ENCODE measurements around the gene BAZ2B. TPM values are rescaled to one million over a fixed set of nuclear protein-coding genes. Genes with fewer than 3 reads are reported as not detected.
"Not testable (repeated sequence)": the region's sequence is repeated elsewhere in the genome, so short reads cannot be mapped to it uniquely, and the experiment has no call there.

The BAZ2B gene
- polyA plus RNA-seq, 3 donors from 2014 or later, result 4.6 to 32.2 (median 13.2) TPM

DNA sequence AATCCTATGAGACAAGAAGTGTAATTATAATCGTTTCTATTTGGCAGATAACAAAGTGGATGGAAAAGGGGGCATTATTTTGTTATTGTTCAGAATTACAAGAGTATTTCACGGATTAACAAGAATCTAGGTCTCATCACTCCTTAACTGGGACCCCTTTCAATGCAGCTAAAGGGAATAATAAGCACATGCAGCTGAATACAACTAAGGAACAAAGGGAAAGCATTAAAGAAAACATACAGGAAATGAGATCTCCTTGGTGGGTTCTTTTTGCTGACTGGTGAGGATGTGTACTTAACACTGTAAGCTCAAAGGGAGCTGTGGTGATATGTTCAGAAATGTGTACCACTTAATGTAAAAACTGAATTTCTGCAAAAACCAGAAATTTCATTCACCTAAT lies 189.3 kb downstream of the BAZ2B start:
- no peak for DNase-seq
- Mint-ChIP-seq H3K27me3 (ENCODE audit: low read depth in 3 of 3) (peaks cover 0 to 1% (median 0%) of the 10 kb centered on the region in 3 donors), H3K27ac (no peak overlapping the region), H3K36me3 (peaks cover 32 to 59% (median 55%) of the 10 kb centered on the region in 3 donors), H3K4me1 (peaks cover 0 to 5% of the 10 kb centered on the region in 2 donors), H3K9me3 (peaks cover 0 to 2% (median 0%) of the 10 kb centered on the region in 6 donors), H3K4me3 (no peak overlapping the region)

DNA sequence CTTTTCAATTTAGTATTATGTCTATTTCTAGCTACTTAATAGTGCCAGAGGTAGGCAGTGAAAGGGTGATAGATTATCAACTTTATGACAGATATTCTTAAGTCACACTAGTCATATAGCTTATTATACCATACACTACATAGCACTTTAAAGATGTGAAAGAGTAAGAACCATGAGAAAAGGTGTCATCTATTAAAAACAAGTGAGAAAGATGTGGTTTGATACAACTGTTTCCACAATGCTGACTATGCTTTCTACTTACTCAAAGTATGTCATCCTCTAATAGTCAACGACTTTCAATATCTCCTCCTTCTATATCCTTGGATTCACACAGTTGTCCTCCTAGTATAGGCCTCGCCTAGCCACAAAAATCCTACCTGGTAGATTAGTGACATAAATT lies 196.9 kb downstream of the BAZ2B start:
- H3K9me3 Mint-ChIP-seq, result peaks cover 0 to 2% (median 0%) of the 10 kb centered on the region in 6 donors
- H3K27me3 Mint-ChIP-seq (ENCODE audit: low read depth in 3 of 3), result peaks cover 0 to 3% (median 2%) of the 10 kb centered on the region in 3 donors
- peak; percentile 3 to 12 (median 3) for DNase-seq
- peaks cover 14 to 31% (median 22%) of the 10 kb centered on the region in 3 donors for H3K36me3 Mint-ChIP-seq
- peak overlapping the region in 3 of 6 donors; percentile 23 to 62 (median 28) for H3K27ac Mint-ChIP-seq
- H3K4me1 Mint-ChIP-seq, result peaks cover 13 to 21% of the 10 kb centered on the region in 2 donors
- H3K4me3 Mint-ChIP-seq, result peak overlapping the region in 3 of 5 donors; percentile 15 to 53 (median 28)

DNA sequence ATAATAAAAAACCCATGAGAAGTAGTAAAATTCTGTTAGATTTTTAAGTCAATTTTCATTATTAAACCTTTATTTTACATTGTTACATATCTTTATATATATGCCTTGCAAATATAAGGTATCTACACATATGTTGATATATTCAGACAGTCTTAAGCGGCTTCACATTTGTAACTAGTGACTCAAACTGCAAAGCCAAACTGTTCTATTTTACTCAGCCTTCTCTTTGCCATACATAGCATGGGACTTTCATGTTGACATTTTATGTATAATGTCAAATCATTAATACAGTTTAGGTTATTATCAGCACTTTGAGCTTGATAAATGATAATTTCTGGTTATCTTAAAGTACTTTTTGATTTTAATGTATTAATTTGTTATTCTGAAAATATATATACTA lies 204.9 kb downstream of the BAZ2B start:
- no peaks in the 10 kb centered on the region for H3K9me3 Mint-ChIP-seq
- H3K27me3 Mint-ChIP-seq (ENCODE audit: low read depth in 3 of 3), result no peaks in the 10 kb centered on the region
- no peak overlapping the region for H3K27ac Mint-ChIP-seq
- no peak overlapping the region for H3K4me3 Mint-ChIP-seq
- H3K4me1 Mint-ChIP-seq, result no peaks in the 10 kb centered on the region
- no peak for DNase-seq
- peaks cover 4 to 28% (median 23%) of the 10 kb centered on the region in 3 donors for H3K36me3 Mint-ChIP-seq

DNA sequence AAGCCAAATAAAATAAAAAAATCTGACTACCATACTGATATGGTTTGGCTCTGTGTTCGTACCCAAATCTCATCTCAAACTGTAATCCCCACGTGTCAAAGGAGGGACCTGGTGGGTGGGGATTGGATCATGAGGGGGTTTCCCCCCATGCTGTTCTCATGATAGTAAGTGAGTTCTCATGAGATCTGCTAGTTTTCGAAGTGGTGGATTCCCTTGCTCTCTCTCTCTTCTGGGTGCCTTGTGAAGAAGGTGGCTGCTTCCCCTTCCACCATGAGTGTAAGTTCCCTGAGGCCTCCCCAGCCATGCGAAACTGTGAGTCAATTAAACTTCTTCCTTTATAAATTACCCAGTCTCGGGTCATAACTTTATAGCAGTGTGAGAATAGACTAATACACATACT lies 206.1 kb downstream of the BAZ2B start:
- H3K4me3 Mint-ChIP-seq, result no peak overlapping the region
- H3K4me1 Mint-ChIP-seq, result no peaks in the 10 kb centered on the region
- no peak for DNase-seq
- no peaks in the 10 kb centered on the region for H3K27me3 Mint-ChIP-seq (ENCODE audit: low read depth in 3 of 3)
- no peaks in the 10 kb centered on the region for H3K9me3 Mint-ChIP-seq
- peak overlapping the region in 1 of 6 donors; percentile 1 for H3K27ac Mint-ChIP-seq
- peaks cover 4 to 34% (median 26%) of the 10 kb centered on the region in 3 donors for H3K36me3 Mint-ChIP-seq

DNA sequence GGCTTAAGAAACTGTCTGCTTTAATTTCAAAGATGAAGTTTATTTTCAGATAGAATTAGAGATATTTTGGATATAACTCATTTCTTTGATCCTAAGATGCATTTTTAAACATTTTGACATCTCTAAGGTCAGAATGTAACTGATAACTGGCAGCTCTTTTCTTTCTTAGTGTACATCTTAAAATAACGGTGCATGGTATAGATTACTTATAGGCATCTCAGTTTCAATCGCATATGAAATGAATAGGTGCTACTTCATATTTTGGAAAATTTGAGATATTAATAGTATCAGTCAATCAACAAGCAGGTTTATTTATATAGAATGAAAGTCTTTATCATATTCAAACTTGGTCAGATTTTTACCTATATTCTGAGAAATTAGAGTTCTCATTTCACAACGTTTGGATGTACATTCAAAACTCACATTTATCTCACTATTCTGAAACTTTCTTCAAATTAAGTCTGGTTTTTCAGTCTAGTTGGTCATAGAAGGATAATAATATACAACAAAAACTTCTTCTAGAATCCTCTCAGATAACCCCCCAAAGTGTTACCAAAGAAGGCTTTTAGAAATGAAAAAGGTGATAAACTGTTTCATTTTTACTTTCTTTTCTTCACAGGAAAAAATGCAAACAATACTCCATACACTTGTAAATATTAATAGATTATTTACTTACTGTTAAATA lies 207.1 kb downstream of the BAZ2B start:
- DNase-seq, result no peak
- H3K9me3 Mint-ChIP-seq, result no peaks in the 10 kb centered on the region
- no peaks in the 10 kb centered on the region for H3K27me3 Mint-ChIP-seq (ENCODE audit: low read depth in 3 of 3)
- no peaks in the 10 kb centered on the region for H3K4me1 Mint-ChIP-seq
- H3K27ac Mint-ChIP-seq, result no peak overlapping the region
- H3K36me3 Mint-ChIP-seq, result peaks cover 8 to 35% (median 26%) of the 10 kb centered on the region in 3 donors
- H3K4me3 Mint-ChIP-seq, result no peak overlapping the region

DNA sequence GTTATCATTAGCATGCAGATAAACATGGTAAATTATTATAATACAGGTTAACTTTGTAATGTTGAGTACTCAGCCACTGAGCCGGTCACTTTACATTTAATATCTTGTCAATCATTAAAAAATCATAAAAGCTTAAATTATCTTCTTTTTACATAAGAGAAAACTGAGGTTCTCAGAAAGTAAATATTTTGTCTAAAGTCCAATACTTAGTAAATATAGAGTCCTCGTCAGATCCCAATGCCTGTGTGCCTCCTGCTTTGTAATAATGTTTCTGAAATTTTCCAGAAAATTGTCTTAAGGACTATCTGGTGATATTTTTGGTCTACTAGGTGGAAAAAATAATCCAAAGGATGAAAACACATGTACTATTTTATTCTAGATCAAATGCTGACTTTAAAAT lies 213.6 kb downstream of the BAZ2B start:
- Mint-ChIP-seq H3K9me3 (no peaks in the 10 kb centered on the region), H3K36me3 (peaks cover 7 to 26% (median 7%) of the 10 kb centered on the region in 3 donors), H3K4me3 (no peak overlapping the region), H3K4me1 (no peaks in the 10 kb centered on the region), H3K27ac (no peak overlapping the region), H3K27me3 (ENCODE audit: low read depth in 3 of 3) (no peaks in the 10 kb centered on the region)
- DNase-seq, result no peak

DNA sequence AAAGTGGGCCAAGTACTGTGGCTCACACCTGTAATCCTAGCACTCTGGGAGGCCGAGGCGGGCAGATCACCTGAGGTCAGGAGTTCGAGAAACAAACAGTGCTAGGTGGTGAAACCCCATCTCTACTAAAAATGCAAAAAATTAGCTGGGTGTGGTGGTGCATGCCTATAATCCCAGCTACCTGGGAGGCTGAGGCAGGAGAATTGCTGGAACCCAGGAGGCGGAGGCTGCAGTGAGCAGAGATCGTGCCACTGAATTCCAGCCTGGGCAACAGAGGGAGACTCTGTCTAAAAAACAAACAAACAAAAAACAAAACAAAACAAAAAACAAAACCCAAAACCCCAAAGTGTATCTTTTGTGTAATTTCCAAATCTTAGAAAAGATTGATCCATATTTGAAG lies 214.2 kb downstream of the BAZ2B start:
- not testable (repeated sequence) for H3K4me1 Mint-ChIP-seq; H3K4me3 Mint-ChIP-seq; H3K27me3 Mint-ChIP-seq (ENCODE audit: low read depth in 3 of 3); H3K9me3 Mint-ChIP-seq; H3K27ac Mint-ChIP-seq; DNase-seq
- H3K36me3 Mint-ChIP-seq, result peaks cover 7 to 26% (median 7%) of the 10 kb centered on the region in 3 donors

DNA sequence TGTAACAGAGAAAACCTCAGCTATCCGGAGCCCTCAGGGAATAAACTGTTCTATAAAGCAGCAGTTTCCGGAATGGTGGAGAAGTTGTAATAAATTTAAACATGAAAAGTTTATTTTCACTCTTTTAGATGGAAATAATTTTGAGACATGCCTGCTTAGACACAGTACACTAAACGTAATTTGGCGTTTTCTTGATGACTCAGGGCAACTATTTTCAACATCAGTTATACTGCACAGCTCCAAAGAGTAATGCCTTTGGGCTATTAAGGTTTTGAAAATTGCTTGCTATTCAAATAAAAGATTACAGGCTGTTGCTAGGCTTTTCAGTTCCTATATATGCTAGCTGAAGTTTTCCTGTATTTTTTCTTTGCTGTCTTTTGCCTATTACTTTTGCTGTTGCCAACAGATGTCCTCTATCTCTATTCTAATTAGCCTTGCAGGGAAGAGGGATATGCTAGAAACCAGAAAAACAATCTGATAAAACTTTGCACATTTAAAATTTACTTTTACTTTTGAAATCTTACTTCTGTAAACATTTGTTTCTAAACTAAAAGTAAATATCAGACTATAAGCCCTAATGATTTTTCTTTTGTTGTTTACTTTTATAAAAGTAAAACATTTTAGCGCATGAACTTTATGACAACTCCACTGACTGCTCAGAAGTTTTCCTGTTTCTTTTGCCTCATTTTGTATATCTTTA lies 216.5 kb downstream of the BAZ2B start:
- H3K4me3 Mint-ChIP-seq, result no peak overlapping the region
- peaks cover 5 to 21% (median 15%) of the 10 kb centered on the region in 3 donors for H3K36me3 Mint-ChIP-seq
- no peak for DNase-seq
- H3K27ac Mint-ChIP-seq, result no peak overlapping the region
- no peaks in the 10 kb centered on the region for H3K27me3 Mint-ChIP-seq (ENCODE audit: low read depth in 3 of 3)
- no peaks in the 10 kb centered on the region for H3K9me3 Mint-ChIP-seq
- no peaks in the 10 kb centered on the region for H3K4me1 Mint-ChIP-seq

DNA sequence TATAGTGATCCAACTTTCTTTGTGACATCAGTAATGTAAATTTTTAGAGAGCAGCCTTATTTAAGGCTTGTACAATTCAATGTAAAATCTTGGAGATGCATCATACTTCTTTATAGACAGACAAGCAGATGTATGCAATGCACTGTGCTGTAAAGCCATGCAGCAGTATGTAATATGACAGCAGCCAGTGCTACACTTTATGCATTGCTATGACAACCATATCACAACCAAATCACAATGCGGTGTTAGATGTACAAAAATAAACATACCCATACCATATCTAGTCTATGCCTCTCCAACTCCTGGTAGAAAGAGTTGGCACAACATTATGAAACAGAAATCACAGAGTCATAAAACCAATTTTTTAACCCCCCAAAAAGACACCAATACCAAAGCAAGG lies 219.5 kb downstream of the BAZ2B start:
- no peak overlapping the region for H3K27ac Mint-ChIP-seq
- H3K9me3 Mint-ChIP-seq, result no peaks in the 10 kb centered on the region
- H3K4me3 Mint-ChIP-seq, result no peak overlapping the region
- no peaks in the 10 kb centered on the region for H3K27me3 Mint-ChIP-seq (ENCODE audit: low read depth in 3 of 3)
- DNase-seq, result no peak
- H3K36me3 Mint-ChIP-seq, result peaks cover 17 to 29% (median 23%) of the 10 kb centered on the region in 3 donors
- H3K4me1 Mint-ChIP-seq, result no peaks in the 10 kb centered on the region

DNA sequence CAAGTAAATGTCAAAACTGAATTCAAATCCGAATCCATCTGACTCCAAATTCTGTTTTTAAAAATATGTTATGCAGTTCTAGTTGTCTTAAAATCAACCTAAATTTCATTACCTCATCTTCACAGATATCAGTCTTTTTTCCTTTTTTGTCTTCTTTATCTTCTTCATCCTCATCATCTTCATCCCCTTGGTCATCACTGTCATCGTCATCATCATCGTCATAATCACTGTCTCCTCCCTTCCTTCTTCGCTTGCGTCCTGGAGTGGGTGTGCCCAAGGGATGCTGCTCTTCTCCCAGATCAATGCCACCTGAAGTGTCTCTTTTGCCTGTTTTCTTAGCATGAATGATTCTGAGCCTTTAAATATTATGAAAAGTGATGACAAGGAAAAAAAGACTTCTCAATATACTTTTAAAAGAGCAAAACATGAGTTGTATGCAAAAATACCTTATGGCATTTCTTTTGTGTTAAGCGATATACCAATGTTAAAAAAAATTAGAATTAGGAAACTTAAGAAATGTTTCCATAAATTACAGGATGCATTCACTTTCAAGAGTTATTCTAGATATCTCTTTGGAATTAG lies 233.8 kb downstream of the BAZ2B start:
- Mint-ChIP-seq H3K9me3 (no peaks in the 10 kb centered on the region), H3K4me3 (no peak overlapping the region), H3K4me1 (peaks cover 0 to 2% of the 10 kb centered on the region in 2 donors), H3K27ac (no peak overlapping the region), H3K27me3 (ENCODE audit: low read depth in 3 of 3) (no peaks in the 10 kb centered on the region), H3K36me3 (peaks cover 8 to 19% (median 15%) of the 10 kb centered on the region in 3 donors)
- no peak for DNase-seq

DNA sequence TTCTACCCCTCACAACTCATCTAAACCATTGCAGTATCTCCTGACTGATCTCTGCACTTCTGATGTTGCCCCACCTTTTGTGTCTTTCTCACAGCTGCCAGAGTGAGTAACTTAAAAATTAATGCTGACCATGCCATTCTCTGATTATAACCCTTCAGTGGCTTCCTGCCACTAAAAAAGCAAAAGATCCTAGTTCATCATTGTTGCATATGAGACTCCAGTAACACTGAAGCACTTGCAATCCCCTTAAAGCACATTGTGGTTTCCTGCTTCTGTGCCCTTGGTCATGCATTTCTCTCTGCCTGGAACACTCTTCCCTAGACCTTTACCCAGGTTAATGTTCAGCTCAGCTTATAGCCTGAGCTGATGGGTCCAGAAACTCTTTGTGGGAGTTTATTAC lies 234.8 kb downstream of the BAZ2B start:
- Mint-ChIP-seq H3K27ac (no peak overlapping the region), H3K4me3 (no peak overlapping the region), H3K36me3 (peaks cover 12 to 19% (median 15%) of the 10 kb centered on the region in 3 donors), H3K4me1 (peaks cover 0 to 2% of the 10 kb centered on the region in 2 donors), H3K27me3 (ENCODE audit: low read depth in 3 of 3) (no peaks in the 10 kb centered on the region), H3K9me3 (no peaks in the 10 kb centered on the region)
- no peak for DNase-seq

DNA sequence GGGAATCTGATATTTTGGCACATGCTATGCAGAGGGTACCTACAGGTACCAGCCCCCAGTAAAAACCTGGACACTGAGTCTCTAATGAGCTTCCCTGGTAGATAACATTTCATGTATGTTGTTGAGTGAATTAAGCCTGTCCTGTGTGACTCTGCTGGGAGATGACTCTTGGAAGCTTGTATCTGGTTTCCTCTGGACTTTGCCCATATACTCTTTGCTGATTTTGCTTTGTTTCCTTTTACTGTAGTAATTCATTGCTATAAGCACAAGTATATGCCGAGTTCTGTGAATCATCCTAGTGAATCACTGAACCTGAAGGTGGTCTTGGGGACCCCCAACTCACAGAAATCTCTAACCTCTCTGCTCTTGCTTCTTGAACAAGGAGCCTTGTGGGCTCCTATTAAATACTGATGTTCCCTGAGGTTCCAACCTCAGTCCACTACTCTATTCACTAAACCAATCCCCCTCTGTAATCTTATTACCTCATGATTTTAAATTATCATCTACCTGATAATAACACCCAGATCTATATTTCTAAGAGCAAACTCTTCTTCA lies 235.6 kb downstream of the BAZ2B start:
- Mint-ChIP-seq H3K9me3 (no peaks in the 10 kb centered on the region), H3K4me3 (no peak overlapping the region), H3K27me3 (ENCODE audit: low read depth in 3 of 3) (no peaks in the 10 kb centered on the region), H3K36me3 (peaks cover 12 to 15% (median 14%) of the 10 kb centered on the region in 3 donors), H3K4me1 (peaks cover 0 to 2% of the 10 kb centered on the region in 2 donors), H3K27ac (no peak overlapping the region)
- no peak for DNase-seq

DNA sequence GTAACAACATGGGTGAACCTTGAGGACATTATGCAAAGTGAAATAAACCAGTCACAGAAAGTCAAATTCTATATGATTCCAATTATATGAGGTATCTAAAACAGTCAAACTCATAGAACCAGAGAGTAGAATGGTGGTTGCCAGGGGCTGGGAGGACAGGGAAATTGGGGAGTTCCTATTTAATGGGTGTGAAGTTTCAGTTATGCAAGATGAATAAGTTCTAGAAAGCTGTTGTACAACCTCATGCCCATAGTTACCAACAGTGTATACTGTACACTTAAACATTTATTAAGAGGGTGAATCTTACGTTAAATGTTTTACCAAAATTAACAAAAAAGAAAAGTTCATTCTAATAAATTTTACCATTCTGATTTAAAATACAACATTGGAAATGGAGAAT lies 237.2 kb downstream of the BAZ2B start:
- peaks cover 17 to 19% (median 18%) of the 10 kb centered on the region in 3 donors for H3K36me3 Mint-ChIP-seq
- no peak overlapping the region for H3K4me3 Mint-ChIP-seq
- H3K27me3 Mint-ChIP-seq (ENCODE audit: low read depth in 3 of 3), result no peaks in the 10 kb centered on the region
- no peak overlapping the region for H3K27ac Mint-ChIP-seq
- no peak for DNase-seq
- H3K4me1 Mint-ChIP-seq, result peaks cover 0 to 2% of the 10 kb centered on the region in 2 donors
- no peaks in the 10 kb centered on the region for H3K9me3 Mint-ChIP-seq

DNA sequence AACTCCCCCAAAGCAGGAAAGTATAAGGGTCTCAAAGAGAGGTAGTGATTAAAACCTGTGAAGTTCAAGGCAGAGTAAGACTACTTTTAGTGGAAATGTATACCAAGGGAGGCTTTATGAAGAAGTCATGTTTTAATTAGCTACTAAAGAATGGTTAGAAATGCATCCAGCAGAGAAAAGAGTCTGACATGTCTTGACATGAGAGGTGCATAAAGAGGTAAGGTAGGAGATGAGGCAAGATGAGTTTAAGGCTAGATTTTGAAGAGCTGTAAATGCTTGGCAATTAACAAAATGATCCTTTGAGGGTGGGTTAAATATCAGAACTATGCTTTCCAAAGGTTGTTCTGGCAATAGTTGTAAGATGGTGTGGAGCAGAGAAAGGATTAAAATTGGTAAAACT lies 241.1 kb downstream of the BAZ2B start:
- Mint-ChIP-seq H3K36me3 (peaks cover 24 to 32% (median 26%) of the 10 kb centered on the region in 3 donors), H3K4me3 (no peak overlapping the region), H3K27me3 (ENCODE audit: low read depth in 3 of 3) (no peaks in the 10 kb centered on the region), H3K27ac (no peak overlapping the region), H3K9me3 (no peaks in the 10 kb centered on the region), H3K4me1 (no peaks in the 10 kb centered on the region)
- DNase-seq, result no peak

Data from immature natural killer cell (primary cell).